Renal cortex interstitium (tissue), 11 donors: ENCODE results near the gene ACTRT2. TPM values are rescaled to one million over a fixed set of nuclear protein-coding genes. Genes with fewer than 3 reads are reported as not detected.

Source experiments
- DNase-seq, 11 donors: peaks; one replicate each; pipeline ENCODE4 v3.0.0-alpha.2; 2013; ENCODE audit warnings: low read depth in 9 of 11, low spot score in 4 of 11; ENCODE audit errors: extremely low read depth in 1 of 11
- polyA plus RNA-seq, 3 donors: library from polyadenylated mRNA; unstranded; fragments of 120-200 nt; gene quantifications; one replicate each; pipeline ENCODE4 v1.2.1, GENCODE V29; 2013; ENCODE audit not compliant: insufficient read length in 3 of 3

The ACTRT2 gene
- polyA plus RNA-seq, 3 donors, result not detected

GRCh38 chr1:3061981-3062615 lies 40.8 kb downstream of the ACTRT2 start:
- no peak for DNase-seq

- DNase-seq, result no peak
These were observed 41.5 kb downstream of the ACTRT2 start for GRCh38 chr1:3062616-3063378.

- DNase-seq, result no peak
These were observed 42.4 kb downstream of the ACTRT2 start for GRCh38 chr1:3063379-3064295.

DNA sequence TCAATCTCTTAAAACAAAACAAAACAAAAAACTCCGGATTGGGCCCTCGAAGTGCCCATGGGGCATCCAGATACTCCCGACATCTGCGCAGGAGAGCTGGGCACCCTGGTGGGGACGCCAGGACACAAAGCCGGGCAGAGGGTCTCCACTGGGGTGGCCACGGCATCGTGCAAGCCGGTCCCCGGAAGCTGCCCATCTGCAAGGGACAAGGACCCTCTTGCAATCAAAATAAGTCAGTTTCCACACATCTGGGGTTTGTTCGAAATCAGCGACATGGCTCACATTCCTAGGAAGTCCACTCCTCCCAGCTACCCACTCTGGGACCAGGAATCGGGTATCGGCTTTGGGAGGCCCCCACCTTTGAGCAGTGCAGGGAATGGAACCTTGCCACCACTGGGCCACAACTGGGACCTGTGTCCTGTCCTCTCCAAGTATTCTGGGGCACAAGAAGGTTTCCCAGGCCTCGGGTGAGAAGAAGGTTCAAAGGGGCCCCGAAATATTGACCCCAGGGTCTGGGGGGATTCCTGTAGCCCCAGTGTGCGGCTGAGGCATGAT lies 43.1 kb downstream of the ACTRT2 start:
- no peak for DNase-seq

- no peak for DNase-seq
These were observed 43.6 kb downstream of the ACTRT2 start for GRCh38 chr1:3064901-3065300.

DNA sequence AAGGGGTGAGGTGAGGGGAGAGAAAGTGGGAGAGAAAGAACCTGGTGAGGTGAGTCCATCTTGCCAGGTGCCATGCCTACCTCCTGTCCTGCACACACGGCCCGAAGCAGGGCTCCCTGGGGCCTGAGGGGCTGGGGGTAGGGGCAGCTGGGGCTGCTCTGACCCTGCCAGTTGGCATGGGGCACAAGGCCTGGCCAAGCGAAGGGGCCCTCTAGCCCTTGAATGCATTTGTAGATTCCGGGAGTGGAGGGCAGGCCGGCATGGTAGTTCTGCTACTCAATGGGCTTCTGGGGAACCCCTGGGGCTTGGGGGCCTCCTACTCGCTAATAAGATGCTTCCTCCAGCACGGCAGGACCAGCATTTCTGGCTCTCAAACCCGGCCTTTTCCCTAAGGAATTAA lies 44.1 kb downstream of the ACTRT2 start:
- no peak for DNase-seq

- no peak for DNase-seq
These were observed 44.5 kb downstream of the ACTRT2 start for GRCh38 chr1:3065797-3066196.

DNA sequence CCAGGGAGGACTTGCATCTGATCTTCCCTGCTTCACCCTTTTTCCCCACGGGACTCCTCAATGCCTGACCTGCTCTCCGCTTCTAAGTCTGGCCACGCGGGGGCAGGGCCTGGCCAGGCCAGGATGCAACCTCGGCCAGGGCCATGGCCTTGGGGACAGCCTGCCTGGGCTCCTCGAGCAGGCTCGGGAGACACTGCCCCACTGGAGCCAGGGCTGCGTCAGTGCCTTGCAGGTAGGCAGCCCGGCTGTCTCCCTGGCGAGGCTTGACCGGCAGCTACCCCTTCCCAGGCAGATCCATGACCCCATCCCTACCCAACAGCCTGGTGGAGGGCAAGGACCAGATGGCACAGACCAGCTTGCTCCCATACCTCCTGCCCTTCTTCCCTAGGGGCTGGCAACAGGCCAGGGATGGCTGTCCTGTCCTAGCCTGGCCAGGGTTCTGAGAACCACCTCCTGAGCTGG lies 45.0 kb downstream of the ACTRT2 start:
- no peak for DNase-seq

DNA sequence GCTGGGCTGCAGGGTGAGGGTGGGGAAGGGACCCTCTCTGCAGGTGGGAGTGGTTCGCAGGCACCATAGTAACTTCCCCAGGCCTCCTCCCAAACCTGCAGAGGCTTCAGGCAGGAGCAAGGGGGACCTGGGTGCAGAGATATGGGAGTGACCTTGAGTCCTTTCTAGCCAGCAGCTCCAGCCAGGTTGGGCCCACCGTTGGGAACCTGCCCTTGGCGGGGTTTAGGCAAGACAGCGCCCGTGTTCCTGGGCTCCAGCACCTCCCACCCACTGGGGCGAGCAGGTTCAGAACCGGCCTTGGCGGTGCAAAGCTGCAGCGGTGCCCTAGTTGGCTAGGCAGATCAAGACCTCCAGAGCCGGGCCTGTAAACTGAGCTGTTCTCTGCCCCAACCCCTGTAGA lies 45.6 kb downstream of the ACTRT2 start:
- no peak for DNase-seq

- no peak for DNase-seq
These were observed 46.0 kb downstream of the ACTRT2 start for GRCh38 chr1:3067301-3067670.

DNA sequence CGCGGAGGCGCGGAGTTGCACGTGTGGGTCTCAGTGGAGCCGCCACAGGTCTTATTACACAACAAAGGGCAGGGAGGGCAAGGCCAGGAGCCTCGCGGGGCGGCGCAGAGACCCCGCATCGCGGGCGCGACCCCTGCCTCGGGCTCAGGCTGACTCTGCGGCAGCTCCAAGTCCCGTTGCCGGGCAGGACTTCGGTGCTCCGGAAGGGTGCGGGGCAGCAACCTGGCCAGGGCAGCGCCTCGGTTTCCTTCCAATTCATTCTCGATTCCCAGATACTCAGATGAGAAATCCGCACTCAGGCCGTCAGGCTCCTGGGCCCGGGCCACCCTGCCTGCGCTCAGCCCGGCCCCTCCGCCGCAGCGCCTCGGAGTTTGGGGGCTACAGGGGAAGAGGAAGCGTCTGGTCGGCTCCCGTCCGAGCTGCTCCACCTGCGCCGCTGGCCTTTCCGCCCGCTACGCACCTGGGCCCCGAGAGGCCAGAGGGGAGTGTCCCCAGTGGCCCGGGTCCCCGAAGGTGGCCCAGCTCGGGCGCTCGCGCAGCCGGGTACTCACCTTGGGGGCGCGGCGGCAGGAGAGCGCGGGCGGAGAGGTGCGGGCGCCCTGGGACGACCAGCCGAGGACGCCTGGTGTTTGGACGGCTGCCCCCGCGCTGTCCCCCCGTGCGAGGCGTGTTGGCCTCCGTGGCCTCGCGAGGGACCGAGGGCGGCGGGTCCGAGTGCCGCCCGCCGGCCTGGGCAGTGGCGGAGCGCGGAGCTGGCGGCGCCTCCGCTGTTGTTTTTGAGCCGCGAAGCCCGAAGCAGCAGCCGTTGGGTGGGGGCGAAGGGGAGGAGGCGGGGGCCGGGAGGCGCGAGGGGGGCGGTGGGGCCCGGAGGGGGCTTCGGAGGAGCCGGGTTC lies 46.6 kb downstream of the ACTRT2 start:
- no peak for DNase-seq

DNA sequence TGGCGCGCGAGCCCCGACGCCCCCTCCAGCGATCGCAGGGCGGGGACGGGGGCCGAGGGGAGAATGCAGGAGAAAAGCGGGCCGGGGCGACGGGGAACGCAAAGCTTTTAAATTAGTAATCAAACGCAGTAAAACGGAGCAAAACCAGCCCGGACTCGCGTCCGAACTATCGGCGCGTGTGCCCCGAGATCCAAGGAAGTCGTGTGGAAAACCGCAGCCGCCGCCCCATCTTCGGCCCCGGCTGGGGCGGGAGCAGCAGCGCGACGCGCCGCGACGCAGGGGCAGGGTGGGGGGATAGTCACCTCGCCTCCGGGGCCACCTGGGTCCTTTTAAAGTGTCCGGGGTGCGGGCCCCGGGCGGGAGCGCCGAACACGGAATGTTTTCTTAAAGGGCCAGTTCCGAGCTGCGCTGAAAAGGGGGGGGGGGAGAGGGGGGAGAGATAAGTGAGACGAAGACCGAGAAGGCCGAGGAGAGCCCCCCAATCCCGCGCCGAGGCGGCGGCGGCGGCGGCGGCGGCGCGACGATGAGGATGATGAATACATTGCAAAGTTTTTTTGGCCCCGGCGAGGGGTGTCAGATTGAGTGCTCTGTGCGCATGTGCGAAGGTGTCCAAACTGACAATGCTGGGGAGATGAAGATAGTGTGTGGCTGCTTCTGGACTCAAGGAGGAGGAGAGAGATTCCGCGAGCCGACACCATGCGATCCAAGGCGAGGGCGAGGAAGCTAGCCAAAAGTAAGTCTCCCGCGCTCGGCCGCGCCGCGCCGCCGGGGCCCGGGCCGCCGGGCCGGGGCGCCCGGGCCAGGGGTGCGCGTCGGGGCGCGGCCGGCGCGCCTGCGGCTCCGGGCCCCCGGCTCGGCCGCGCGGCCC lies 47.5 kb downstream of the ACTRT2 start, which contains the start of gene PRDM16:
TSS of gene PRDM16 (plus strand) at position 640 of the 868 bp plus-strand sequence. CDS start at position 697, 57 bp downstream.
- DNase-seq, result no peak

- DNase-seq, result peak in 4 of 11 donors; percentile 56 to 78 (median 64)
These were observed 48.4 kb downstream of the ACTRT2 start for GRCh38 chr1:3069491-3070308.

DNA sequence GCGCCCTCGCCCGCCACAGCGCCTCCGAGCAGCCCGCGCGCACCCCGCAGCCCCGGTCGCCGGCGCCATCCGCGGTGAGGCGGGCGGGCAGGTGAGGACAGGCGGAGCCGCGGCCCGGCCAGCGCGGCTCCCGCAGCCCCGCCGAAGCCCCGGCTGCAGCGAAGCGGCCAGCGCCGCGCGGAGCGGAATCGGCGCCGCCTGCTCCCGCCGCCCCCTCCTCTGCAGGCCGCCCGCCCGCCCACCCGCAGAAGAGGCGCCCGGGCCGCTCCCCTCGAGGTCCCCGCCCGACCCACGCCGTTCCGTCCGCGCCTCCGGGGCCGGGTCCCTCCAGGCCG lies 49.0 kb downstream of the ACTRT2 start:
- DNase-seq, result no peak

GRCh38 chr1:3070644-3071564 lies 49.6 kb downstream of the ACTRT2 start:
- no peak for DNase-seq
